DMS114 treated with DMSO at 0.1 percent for 48 hours (cell line): ENCODE data around the gene ZBTB46.

Experiments used
- DNase-seq: peaks from one replicate; lab custom pipeline; 2025; ENCODE audit not compliant: unreplicated experiment; lab: John Stamatoyannopoulos, UW

ZBTB46 gene

DNA sequence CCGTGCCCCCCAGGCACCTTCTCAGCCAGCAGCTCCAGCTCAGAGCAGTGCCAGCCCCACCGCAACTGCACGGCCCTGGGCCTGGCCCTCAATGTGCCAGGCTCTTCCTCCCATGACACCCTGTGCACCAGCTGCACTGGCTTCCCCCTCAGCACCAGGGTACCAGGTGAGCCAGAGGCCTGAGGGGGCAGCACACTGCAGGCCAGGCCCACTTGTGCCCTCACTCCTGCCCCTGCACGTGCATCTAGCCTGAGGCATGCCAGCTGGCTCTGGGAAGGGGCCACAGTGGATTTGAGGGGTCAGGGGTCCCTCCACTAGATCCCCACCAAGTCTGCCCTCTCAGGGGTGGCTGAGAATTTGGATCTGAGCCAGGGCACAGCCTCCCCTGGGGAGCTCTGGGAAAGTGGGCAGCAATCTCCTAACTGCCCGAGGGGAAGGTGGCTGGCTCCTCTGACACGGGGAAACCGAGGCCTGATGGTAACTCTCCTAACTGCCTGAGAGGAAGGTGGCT lies 133.7 kb downstream of the ZBTB46 start:
- DNase-seq, result no peak

DNA sequence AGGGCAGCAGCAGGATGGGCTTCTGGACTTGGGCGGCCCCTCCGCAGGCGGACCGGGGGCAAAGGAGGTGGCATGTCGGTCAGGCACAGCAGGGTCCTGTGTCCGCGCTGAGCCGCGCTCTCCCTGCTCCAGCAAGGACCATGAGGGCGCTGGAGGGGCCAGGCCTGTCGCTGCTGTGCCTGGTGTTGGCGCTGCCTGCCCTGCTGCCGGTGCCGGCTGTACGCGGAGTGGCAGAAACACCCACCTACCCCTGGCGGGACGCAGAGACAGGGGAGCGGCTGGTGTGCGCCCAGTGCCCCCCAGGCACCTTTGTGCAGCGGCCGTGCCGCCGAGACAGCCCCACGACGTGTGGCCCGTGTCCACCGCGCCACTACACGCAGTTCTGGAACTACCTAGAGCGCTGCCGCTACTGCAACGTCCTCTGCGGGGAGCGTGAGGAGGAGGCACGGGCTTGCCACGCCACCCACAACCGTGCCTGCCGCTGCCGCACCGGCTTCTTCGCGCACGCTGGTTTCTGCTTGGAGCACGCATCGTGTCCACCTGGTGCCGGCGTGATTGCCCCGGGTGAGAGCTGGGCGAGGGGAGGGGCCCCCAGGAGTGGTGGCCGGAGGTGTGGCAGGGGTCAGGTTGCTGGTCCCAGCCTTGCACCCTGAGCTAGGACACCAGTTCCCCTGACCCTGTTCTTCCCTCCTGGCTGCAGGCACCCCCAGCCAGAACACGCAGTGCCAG lies 134.3 kb downstream of the ZBTB46 start, which contains the start of gene TNFRSF6B:
Gene TNFRSF6B (plus strand): TSS at position 25 of the 729 bp plus-strand sequence. CDS start 116 bp downstream, at position 141.
- DNase-seq, result no peak

DNA sequence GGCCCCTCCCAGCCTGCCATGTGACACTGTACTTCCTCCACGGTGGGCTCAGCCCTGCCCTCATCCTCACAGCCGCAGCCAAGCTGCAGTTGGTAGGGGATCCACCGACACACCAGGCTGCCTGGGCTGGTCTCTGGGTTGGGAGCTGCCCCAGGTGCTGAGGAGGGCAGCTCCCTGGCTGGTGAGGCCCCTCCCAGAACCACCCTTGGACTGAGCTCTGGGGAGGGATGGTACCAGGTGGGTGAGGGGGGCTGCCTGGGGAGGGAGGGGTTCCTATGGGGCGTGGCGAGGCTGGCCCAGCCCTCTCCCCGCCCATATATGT lies 134.8 kb downstream of the ZBTB46 start:
- no peak for DNase-seq

DNA sequence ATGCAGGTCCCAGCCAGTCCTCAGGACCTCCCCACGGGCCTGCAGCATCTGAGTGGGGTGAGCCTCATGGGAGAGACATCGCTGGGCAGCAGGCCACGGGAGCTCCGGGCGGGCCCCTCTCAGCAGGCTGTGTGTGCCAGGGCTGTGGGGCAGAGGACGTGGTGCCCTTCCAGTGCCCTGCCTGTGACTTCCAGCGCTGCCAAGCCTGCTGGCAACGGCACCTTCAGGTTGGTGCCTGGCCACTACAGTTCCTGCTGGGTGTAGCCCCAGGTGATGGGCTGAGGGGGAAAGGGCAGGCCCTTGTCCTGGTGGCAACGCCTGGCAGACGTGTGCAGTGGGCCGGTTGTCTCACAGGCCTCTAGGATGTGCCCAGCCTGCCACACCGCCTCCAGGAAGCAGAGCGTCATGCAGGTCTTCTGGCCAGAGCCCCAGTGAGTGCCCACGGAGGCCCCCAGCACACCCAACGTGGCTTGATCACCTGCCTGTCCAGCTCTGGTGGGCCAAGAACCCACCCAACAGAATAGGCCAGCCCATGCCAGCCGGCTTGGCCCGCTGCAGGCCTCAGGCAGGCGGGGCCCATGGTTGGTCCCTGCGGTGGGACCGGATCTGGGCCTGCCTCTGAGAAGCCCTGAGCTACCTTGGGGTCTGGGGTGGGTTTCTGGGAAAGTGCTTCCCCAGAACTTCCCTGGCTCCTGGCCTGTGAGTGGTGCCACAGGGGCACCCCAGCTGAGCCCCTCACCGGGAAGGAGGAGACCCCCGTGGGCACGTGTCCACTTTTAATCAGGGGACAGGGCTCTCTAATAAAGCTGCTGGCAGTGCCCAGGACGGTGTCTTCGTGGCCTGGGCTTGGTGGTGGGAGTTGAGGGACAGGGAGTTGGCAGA lies 135.4 kb downstream of the ZBTB46 start:
- no peak for DNase-seq

DNA sequence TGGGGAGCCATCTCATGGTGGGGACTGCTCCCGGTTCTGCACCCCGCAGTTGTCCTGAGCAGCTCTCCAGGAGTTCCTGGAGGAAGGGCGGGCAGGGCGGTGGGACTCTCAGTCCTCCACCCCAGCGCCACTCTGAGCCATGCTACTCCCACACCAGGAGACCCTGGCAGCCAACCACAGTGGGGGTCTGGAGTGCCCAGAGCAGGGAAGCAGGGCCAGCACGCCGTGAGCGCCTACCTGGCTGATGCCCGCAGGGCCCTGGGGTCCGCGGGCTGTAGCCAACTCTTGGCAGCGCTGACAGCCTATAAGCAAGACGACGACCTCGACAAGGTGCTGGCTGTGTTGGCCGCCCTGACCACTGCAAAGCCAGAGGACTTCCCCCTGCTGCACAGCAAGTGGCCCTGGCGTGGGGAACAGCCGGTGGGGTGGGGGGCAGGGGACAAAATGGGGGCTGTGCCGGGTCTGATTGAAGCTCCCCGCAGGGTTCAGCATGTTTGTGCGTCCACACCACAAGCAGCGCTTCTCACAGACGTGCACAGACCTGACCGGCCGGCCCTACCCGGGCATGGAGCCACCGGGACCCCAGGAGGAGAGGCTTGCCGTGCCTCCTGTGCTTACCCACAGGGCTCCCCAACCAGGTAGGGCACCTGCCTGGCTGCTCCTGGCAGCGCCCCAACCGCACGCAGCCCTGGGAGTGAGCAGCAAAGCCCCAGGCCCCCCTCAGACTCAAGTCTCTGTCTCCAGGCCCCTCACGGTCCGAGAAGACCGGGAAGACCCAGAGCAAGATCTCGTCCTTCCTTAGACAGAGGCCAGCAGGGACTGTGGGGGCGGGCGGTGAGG lies 136.3 kb downstream of the ZBTB46 start:
- DNase-seq, result no peak

DNA sequence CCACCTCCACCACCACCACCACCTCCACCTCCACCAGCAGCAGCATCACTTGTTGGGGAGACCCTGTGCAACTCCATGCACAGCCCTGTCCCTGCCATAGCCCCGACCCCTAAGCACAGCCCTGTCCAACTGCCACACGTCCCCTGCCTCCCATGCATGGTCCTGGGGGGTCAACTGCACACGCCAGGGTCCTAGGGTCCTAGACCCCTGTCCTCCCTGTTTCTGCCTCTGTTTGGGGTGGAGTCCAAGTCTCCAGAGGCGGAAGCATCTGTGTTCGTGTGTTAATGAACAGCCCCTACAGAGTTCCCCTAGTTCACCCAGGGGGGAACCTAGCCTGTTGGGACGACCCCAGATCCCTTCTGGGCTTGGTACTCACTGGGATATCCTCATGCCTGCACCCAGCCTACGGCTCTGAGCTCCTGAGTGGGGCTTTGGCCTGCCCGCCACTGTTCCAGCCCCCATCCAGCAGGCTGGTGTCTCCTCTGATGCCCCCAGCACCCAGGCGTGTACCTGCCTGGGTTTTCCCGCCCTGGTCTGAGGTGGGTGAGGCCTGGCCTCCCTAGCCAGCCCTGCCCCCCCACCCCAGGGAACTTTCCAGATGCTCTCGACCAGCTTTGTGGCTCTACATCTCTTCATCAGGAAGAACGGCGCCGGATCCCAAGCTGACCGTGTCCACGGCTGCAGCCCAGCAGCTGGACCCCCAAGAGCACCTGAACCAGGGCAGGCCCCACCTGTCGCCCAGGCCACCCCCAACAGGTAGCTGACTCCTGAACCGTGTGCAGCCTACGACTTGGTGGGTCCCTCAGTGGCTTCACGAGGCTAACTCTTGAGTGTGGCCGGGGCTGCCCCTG lies 137.1 kb downstream of the ZBTB46 start:
- DNase-seq, result no peak
